Measurements from ENCODE around the gene GOLGA7B. TPM values are rescaled to one million over a fixed set of nuclear protein-coding genes. Genes with fewer than 3 reads are reported as not detected.

Gene GOLGA7B
- total RNA-seq, 2 experiments from 2014 or later = 0.25 to 0.40 TPM

GRCh38 chr10:97886286-97886685, 36.6 kb downstream of the GOLGA7B start:
- POLR2A ChIA-PET = no interaction called here
- CTCF ChIA-PET = interaction anchor here (0.7 kb wide), 1 partner anchor 1440 kb away, joined by 4 read pairs; no protein-coding TSS in a partner anchor

DNA sequence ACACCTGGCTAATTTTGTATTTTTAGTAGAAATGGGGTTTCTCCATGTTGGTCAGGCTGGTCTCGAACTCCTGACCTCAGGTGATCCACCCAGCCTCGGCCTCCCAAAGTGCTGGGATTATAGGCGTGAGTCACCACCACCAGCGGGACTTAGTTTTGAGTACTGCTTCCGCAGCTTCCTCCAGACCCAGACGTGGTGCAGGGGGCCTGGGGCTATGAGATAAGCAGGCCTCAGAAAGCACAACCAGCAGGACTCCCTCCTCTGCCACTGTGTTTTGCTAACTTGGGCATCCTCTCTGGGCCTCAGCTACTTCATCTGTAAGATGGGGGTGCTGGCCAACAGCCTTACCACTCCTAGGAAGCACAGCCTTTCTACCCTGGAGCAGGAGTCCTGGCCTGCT, 37.8 kb downstream of the GOLGA7B start:
- POLR2A ChIA-PET = interaction anchor here (0.7 kb wide), 1 partner anchor 252 kb away, joined by 4 read pairs; no protein-coding TSS in a partner anchor
- CTCF ChIA-PET = interaction anchor here (1.5 kb wide), 1 partner anchor 27 kb away, joined by 4 read pairs; no protein-coding TSS in a partner anchor

DNA sequence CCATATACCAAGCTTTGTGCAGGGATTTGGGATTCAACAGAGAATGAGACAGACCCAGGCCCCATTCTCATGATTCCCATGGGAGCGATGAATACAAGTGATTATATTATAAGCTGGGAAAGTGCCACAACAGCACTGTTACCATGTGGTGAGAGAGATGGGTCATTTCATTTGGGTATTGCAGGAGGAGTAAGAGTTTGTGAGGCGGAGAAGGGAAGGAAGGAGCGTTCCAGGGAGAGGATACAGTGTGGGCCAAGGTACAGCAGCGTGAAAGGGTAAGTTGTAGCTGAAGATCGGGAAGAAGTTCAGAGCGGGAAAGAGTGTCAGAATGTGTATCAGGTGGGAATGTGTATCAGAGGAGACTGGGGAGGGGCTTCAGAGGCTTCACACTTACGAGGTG, 38.5 kb downstream of the GOLGA7B start:
- ChIA-PET CTCF (interaction anchor here (0.8 to 1.5 kb wide), 2 partner anchors 27 to 247 kb away, joined by 4 to 5 read pairs; no protein-coding TSS in a partner anchor), POLR2A (no interaction called here)

GRCh38 chr10:97888641-97889262, 39.1 kb downstream of the GOLGA7B start:
- ChIA-PET POLR2A (no interaction called here), CTCF (interaction anchor here (0.8 to 1.5 kb wide), 2 partner anchors 26 to 247 kb away, joined by 4 to 5 read pairs; no protein-coding TSS in a partner anchor)

- ChIA-PET CTCF (no interaction called here), POLR2A (interaction anchor here (0.6 kb wide), 1 partner anchor 1470 kb away, joined by 3 read pairs; no protein-coding TSS in a partner anchor)
These were observed 40.0 kb downstream of the GOLGA7B start for GRCh38 chr10:97889461-97890265.

- ChIA-PET CTCF (no interaction called here), POLR2A (no interaction called here)
These were observed 42.0 kb downstream of the GOLGA7B start for GRCh38 chr10:97891497-97892167.

DNA sequence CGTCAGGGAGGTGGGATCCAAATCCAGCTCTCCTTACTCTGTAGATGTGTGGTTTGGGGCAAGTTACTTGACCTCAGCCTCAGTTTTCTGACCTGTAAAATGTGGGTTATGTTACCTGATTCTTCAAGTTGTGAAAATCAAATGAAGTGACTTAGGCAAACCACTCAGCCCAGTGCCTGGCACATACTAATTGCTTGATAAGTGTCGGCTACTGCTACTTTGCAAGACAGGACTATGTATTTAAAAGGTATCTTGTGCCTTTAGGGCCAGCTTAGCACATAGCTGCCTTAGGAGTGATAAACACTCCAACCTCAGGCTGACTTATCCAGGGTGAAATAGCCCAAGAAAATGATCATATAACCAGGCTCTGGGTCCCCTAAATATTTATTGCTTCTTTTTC, 42.9 kb downstream of the GOLGA7B start:
- POLR2A ChIA-PET = no interaction called here
- CTCF ChIA-PET = no interaction called here

- CTCF ChIA-PET = no interaction called here
- POLR2A ChIA-PET = no interaction called here
These were observed 43.3 kb downstream of the GOLGA7B start for GRCh38 chr10:97892939-97893338.

- POLR2A ChIA-PET = no interaction called here
- CTCF ChIA-PET = no interaction called here
These were observed 44.4 kb downstream of the GOLGA7B start for GRCh38 chr10:97894092-97894491.

GRCh38 chr10:97895084-97895483, 45.4 kb downstream of the GOLGA7B start:
- POLR2A ChIA-PET = no interaction called here

GRCh38 chr10:97895915-97896314, 46.3 kb downstream of the GOLGA7B start:
- POLR2A ChIA-PET = no interaction called here
- CTCF ChIA-PET = no interaction called here

More at GRCh38 chr10:97895084-97895483, 45.4 kb downstream of the GOLGA7B start:
- CTCF ChIA-PET = interaction anchor here (0.6 kb wide), 1 partner anchor 112 kb away, joined by 3 read pairs; no protein-coding TSS in a partner anchor

GRCh38 chr10:97896756-97897358, 47.2 kb downstream of the GOLGA7B start:
- ChIA-PET POLR2A (no interaction called here), CTCF (no interaction called here)

DNA sequence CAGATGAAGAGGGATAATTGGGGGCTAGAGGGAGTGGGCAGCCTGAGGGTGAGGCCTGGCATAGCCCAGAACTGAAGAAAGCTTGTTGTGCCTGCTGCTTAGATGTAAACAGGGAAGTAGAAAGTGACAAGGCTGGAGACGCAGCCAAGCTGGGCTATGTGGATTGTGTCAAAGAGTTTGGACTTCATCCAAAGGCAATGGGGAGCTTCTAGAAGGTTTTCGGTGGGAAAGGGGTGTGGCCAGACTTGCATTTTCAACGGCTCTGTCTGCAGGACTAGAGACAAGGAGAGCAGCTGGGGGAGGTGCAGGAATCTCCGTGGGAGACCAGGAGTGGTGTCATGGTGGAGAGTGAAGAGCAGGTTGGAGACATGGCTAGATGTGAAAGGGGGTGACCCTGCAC, 48.8 kb downstream of the GOLGA7B start:
- POLR2A ChIA-PET = no interaction called here
- CTCF ChIA-PET = no interaction called here

DNA sequence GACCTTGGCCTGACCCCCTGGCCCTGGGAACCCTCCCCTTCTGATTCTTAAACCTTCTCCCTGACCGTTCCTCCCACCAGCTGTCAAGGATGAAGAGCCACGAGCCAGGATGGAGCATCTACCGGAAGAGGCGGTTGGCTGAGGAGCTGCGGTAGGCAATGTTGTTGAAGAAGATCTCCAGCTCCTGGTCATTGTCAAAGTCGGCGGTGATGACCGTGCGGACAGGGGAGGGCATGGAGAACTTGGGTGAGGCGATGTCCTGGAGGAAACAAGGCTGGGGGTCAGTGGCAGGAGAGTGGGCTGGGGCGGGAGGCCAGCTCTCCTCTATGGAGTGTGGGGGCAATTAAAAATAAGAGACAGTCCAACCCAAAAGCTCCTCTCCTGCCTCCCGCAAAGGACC, 51.7 kb downstream of the GOLGA7B start:
- CTCF ChIA-PET = no interaction called here
- POLR2A ChIA-PET = no interaction called here

GRCh38 chr10:97903128-97904017, 53.7 kb downstream of the GOLGA7B start:
- POLR2A ChIA-PET = no interaction called here
- CTCF ChIA-PET = interaction anchor here (1.9 kb wide), 1 partner anchor 125 kb away, joined by 5 read pairs; no protein-coding TSS in a partner anchor

- ChIA-PET POLR2A (no interaction called here), CTCF (interaction anchor here (1.9 kb wide), 1 partner anchor 124 kb away, joined by 5 read pairs; no protein-coding TSS in a partner anchor)
These were observed 54.4 kb downstream of the GOLGA7B start for GRCh38 chr10:97904018-97904381.

GRCh38 chr10:97904576-97904975, 54.9 kb downstream of the GOLGA7B start:
- CTCF ChIA-PET = interaction anchor here (0.7 to 1.9 kb wide), 2 partner anchors 124 to 268 kb away, joined by 4 to 5 read pairs; no protein-coding TSS in a partner anchor

GRCh38 chr10:97905276-97905675, 55.6 kb downstream of the GOLGA7B start:
- CTCF ChIA-PET = interaction anchor here (1.9 kb wide), 1 partner anchor 123 kb away, joined by 5 read pairs; no protein-coding TSS in a partner anchor

More at GRCh38 chr10:97904576-97904975, 54.9 kb downstream of the GOLGA7B start:
- POLR2A ChIA-PET = no interaction called here

GRCh38 chr10:97907211-97907610, 57.6 kb downstream of the GOLGA7B start:
- POLR2A ChIA-PET = no interaction called here

More at GRCh38 chr10:97905276-97905675, 55.6 kb downstream of the GOLGA7B start:
- POLR2A ChIA-PET = interaction anchor here (0.5 kb wide), 1 partner anchor 91 kb away, joined by 3 read pairs; no protein-coding TSS in a partner anchor

More at GRCh38 chr10:97907211-97907610, 57.6 kb downstream of the GOLGA7B start:
- CTCF ChIA-PET = no interaction called here
